ENCODE measurements around the gene C20orf141. TPM values are rescaled to one million over a fixed set of nuclear protein-coding genes. Genes with fewer than 3 reads are reported as not detected.

The C20orf141 gene
- total RNA-seq, 1 experiment from 2014 or later = not detected

GRCh38 chr20:2825761-2826160 lies 11.0 kb downstream of the C20orf141 start:
- H3K14ac ChIP-seq (ENCODE audit: insufficient read depth, low read length) = no peak overlapping the region
- no peak overlapping the region for H3K4ac ChIP-seq (ENCODE audit: low read depth, low read length)
- no peak overlapping the region for H3K27ac ChIP-seq (ENCODE audit: insufficient read length, low read depth, low read length)
- no peak overlapping the region for H2AK5ac ChIP-seq (ENCODE audit: insufficient read length, low read length)
- H3K36me3 Mint-ChIP-seq (ENCODE audit: insufficient read depth in 1 of 3, low read depth in 3 of 3) = no peaks in the 10 kb centered on the region
- H3T11ph ChIP-seq (ENCODE audit: low read length) = no peak overlapping the region
- H2BK120ac ChIP-seq (ENCODE audit: low read depth, low read length, poor library complexity, severe bottlenecking) = no peak overlapping the region
- no peak overlapping the region for H2BK20ac ChIP-seq (ENCODE audit: low read depth, low read length, poor library complexity, severe bottlenecking)
- H3K23me2 ChIP-seq (ENCODE audit: insufficient read length, low read depth, low read length, poor library complexity, severe bottlenecking) = no peaks in the 10 kb centered on the region
- H3K9me3 Mint-ChIP-seq = 0 out of 5 replicates have a peak, but pooled peaks cover 0 to 2% of the 10 kb centered on the region in 2 experiments
- DNase-seq = no peak
- H3K9me3 ChIP-seq (ENCODE audit: control insufficient read depth, low read depth, low read length) = no peaks in the 10 kb centered on the region
- H3K27ac Mint-ChIP-seq = no peak overlapping the region
- H3K23ac ChIP-seq (ENCODE audit: insufficient read length, low read depth, low read length) = no peak overlapping the region
- H3K56ac ChIP-seq (ENCODE audit: insufficient read length, low read depth, low read length) = no peak overlapping the region
- H3K4me3 Mint-ChIP-seq = no peak overlapping the region
- no CpG with 5 or more reads among the region's 2 CpGs for WGBS (ENCODE audit: extremely low coverage, insufficient read length, low lambda C conversion rate)
- peaks cover 52% of the 10 kb centered on the region for H3K27me3 Mint-ChIP-seq (ENCODE audit: low read depth)
- no peaks in the 10 kb centered on the region for H3K79me2 ChIP-seq (ENCODE audit: insufficient read depth, low read length)
- no peak overlapping the region for H4K91ac ChIP-seq (ENCODE audit: insufficient read length, low read depth, low read length)
- H2BK15ac ChIP-seq (ENCODE audit: low read depth, low read length) = no peak overlapping the region
- no peaks in the 10 kb centered on the region for H3K4me1 ChIP-seq (ENCODE audit: insufficient read depth, low read length)
- TF ChIP-seq CTCF (conservative IDR thresholded peaks at IDR 0.05) = no peak
- H4K8ac ChIP-seq (replicated peaks; ENCODE audit: insufficient read length, low read depth, low read length) = no peak overlapping the region
- H3K27me3 ChIP-seq (ENCODE audit: insufficient read depth, low read length) = peaks cover 9% of the 10 kb centered on the region; the same call in 1 of the 2 replicates
- H2BK5ac ChIP-seq (ENCODE audit: insufficient read length, low read length) = no peak overlapping the region
- H3K9ac ChIP-seq (ENCODE audit: extremely low read depth, insufficient read length, low read length) = no peak overlapping the region
- no peaks in the 10 kb centered on the region for H3K79me1 ChIP-seq (ENCODE audit: insufficient read depth, low read depth, low read length, poor library complexity, severe bottlenecking)
- H2BK12ac ChIP-seq (ENCODE audit: insufficient read length, low read depth, low read length) = no peak overlapping the region
- no peak overlapping the region for H3K18ac ChIP-seq (ENCODE audit: insufficient read length, low read depth, low read length)
- H2AFZ ChIP-seq (ENCODE audit: low read length) = no peak overlapping the region
- peaks cover 9 to 12% of the 10 kb centered on the region in 2 experiments for H3K4me1 Mint-ChIP-seq
- H3K4me2 ChIP-seq (ENCODE audit: insufficient read depth, insufficient read length, low read length) = no peak overlapping the region
- no peaks in the 10 kb centered on the region for H4K20me1 ChIP-seq (ENCODE audit: control insufficient read depth, insufficient read depth, insufficient read length)
- no peak overlapping the region for H4K5ac ChIP-seq (ENCODE audit: insufficient read length, low read depth, low read length)
